ENCODE measurements around the gene PRKCZ.
"Not testable (repeated sequence)": the region's sequence is repeated elsewhere in the genome, so short reads cannot be mapped to it uniquely, and the experiment has no call there.

PRKCZ gene

DNA sequence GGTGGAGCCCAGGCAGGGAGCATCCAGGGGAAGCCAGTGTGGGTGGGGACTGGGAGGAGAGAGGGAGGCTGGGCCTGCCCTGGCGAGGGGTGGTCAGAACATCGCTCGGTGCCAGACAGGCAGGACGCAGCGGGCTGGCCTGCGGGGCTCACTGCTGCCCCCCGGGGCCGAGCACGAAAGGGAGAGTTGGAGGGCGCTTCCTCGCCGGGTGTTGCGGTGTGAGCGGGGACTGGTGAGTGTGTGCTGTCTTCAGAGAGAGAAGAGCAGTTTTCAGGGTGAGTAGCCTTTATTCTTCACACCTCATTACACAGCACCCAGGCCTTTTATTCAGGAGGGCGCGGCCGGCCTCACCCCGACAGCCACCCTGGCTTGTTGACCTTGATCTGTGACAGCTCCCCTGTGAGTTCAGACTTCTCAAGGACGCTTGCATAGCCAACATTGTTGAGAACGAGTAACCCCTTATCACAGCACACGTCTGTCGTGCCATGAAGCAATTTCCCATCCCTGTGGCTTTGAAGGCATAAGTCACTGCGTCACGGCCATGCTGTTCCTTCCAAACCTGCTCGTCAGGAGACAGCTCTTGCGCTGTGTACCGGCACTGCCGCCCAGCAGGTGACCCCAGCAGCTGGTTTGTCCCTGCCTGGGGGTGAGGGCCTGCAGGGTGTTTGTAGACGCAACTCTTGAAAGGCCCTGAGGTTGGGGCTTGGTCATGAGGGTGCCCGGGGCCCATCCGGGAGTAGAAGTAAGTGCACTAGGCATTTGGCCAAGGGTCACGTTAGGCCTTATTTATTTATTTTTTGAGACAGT lies 54.6 kb downstream of the PRKCZ start:
- DNase-seq: no peak

DNA sequence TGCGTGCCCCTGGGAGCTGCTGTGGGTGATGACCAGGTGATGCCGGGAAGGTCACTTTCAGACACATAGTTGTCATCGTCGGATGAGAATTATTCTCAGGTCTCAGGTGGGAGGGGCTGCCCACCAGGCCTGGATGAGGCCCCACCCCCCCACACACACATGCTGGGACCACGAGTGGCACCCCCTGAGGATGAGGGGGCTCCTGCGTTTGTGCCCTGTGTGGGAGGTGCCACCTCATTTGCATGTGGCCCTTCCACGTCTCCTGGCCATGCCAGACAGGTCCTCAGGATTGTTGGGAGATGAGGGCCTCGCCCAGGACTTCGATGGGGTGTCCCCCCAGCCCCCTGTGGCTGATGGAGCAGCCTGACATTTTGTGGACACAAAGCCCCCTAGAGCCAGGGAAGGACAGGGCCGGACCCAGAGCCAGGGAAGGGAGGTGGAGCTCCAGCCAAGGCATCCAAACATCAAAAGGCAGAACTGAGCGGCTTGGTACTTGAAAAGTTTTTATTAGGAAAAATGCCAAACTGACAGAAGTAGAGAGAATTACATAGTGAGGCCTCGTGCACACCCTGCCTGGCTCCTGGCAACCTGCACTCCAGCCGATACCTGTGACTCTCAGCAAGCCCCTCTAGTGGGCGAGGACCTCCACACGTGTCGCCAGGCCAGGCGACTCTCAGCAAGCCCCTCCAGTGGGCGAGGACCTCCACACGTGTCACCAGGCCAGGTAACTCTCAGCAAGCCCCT lies 55.7 kb downstream of the PRKCZ start:
- DNase-seq: no peak

DNA sequence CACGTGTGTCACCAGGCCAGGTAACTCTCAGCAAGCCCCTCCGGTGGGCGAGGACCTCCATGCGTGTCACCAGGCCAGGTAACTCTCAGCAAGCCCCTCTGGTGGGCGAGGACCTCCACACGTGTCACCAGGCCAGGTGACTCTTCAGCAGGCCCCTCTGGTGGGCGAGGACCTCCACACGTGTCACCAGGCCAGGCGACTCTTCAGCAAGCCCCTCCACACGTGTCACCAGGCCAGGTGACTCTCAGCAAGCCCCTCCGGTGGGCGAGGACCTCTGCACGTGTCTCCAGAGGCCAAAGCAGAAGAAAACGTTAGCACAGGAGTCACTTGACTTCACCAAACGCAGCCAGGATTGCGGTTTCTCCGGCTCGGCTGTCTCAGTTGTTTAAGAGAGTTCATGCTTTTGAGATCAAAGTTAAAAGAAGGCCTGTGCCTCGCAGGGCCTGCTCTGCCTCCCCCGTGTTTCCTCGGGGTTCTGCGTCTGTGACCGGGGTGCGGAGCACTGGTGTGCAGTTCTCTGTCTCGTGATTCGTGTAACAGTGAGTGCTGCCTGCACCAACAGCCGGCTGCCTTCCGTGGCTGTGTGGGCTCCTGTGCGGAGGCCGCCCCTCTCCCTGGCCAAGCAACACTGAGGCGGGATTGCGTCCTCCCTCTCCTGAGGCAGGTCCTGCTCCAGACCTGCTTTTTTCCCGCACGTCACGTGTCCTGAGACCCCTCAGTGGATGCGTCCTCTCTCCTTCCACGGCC lies 56.6 kb downstream of the PRKCZ start:
- no peak for DNase-seq

GRCh38 chr1:2107586-2108212 lies 57.5 kb downstream of the PRKCZ start:
- no peak for DNase-seq

DNA sequence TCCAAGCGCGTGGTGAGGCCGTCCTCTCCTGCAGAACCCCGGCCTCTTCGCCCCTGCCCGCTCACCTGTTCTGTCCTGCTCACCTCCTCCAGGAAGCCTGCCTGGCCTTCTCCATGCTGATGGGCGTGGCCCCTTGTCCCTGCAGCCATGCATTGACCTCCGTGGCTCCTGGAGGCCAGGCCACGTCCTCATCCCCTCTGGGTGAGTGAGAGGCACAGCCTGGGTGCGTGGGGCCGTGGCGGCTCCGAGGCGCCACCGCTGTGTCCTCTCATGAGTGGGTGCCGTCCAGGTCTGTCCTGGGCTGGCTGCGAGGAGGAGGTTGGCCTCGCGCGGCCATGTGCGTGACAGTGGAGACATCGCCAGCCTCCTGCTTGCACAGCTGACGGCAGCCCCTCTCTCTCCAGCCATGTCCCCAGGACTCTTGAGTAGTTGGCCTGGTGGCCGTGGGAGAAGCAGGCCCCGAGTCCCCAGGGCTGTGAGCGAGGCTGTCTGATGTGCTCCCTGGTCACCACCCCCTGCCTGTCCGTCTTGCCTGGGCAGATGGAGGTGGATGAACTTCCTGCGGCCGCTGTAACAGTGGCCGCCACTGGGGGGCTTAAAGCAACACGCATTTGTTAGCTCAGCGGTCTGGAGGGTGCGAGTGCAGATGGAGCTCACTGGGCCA lies 58.1 kb downstream of the PRKCZ start:
- no peak for DNase-seq

- no peak for DNase-seq
Measured at GRCh38 chr1:2108877-2109580, 58.8 kb downstream of the PRKCZ start.

DNA sequence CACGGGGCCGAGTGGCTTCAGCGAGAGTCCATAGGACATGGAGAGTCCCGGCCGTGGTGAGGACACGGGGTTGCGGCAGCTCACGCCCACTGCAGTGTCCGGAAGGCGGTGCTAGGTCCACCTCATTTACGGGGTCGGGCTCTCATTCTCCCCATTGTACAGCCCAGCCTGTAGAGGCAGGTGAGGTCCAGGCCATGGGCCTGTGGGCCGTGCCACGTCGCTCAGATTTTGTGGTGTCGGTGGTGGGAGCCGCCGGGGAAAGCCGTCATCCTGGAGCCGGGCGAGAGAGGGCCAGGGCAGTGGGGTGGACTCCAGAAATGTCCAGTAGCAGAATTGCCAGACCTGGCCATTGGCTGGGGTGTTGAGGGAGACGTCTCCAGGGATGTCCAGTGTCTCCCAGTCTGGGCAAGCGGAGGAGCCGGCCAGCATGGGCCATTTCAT lies 59.4 kb downstream of the PRKCZ start:
- no peak for DNase-seq

GRCh38 chr1:2110191-2110737 lies 60.1 kb downstream of the PRKCZ start:
- DNase-seq: no peak

GRCh38 chr1:2110738-2111673 lies 60.8 kb downstream of the PRKCZ start:
- no peak for DNase-seq

DNA sequence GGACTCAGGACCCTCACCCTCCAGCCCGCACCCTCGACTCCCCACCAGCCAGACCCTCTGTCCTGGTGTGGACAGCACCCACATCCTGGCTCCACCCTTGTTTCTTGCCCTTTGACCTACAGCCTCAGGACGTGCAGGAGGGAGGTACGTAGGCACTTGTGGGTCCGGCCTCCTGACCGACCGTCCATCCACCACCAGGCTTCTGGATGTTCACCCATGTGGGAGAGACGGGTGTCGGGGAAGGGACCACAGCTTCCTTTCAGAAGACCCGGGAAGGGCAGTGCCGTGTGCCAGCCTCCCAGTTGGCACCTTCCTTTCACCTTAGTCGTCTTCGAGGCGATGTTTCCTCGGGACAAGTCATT lies 61.4 kb downstream of the PRKCZ start:
- no peak for DNase-seq

DNA sequence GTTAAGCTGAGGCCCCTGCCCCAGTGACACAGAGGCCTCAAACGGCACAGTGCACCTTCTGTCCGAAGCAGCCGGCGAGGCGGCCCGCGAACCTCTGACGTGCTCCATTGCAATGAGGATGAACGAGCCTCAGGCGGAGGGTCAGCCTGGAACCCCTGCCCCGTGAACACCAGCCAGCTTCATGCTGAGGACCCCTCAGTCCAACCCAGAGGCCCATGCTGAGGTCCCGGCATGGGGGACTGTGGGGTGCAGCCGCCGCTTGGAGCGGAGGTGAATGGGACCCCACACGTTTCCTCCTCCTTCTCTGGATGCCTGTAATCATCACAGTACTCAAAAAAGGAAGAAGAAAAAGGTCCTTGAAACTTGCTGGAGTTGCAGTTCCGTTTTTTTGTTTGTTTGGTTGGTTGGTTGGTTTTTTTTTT lies 62.1 kb downstream of the PRKCZ start:
- DNase-seq: no peak

- DNase-seq: no peak
Measured at GRCh38 chr1:2113620-2114135, 63.5 kb downstream of the PRKCZ start.

DNA sequence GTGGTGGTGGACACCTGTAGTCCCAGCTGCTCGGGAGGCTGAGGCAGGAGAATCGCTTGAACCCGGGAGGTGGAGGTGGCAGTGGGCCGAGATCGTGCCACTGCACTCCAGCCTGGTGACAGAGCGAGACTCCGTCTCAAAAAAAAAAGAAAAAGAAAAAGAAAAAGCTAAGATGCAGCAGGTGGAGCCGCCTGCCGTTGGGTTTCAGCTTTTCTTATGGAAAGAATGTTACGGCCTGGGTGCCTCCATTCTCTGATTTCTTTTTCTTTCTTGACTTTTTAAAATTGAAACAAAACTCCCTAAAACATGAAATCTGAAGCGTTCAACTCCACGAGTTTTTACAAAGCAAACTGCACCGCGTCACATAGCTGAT lies 64.4 kb downstream of the PRKCZ start:
- DNase-seq: not testable (repeated sequence)

GRCh38 chr1:2115008-2115641 lies 64.9 kb downstream of the PRKCZ start:
- no peak for DNase-seq

DNA sequence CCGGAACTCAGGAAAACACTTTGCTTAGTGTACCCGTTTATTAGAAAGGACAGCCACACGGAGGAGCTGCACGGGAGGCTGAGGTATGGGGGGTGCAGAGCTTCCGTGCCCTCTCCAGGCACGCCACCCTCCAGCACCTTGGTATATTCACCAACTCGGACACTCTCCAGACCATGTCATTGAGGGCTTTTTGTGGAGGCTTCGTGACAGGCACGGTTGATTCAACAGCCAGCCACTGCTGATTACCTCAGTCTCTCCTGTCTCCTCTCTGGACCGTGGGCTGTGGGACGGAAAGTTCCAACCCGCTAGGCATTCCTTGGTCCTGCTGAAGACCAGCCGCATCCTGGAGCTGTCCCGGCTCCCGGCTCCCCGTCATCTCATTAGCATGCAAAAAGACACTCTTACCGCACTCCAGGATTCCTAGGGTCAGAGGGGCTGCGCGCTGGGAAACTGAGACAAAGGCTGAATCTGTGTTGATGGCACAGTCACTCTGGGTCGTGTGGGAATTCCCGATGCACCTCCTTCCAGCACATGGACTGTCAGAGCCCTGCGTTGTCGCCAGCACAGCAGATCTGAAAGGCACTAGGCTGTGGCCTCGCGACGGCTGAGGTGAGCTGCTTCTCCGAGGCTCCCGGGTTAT lies 65.6 kb downstream of the PRKCZ start:
- DNase-seq: no peak

GRCh38 chr1:2119886-2120285 lies 69.7 kb downstream of the PRKCZ start:
- no peak for DNase-seq

DNA sequence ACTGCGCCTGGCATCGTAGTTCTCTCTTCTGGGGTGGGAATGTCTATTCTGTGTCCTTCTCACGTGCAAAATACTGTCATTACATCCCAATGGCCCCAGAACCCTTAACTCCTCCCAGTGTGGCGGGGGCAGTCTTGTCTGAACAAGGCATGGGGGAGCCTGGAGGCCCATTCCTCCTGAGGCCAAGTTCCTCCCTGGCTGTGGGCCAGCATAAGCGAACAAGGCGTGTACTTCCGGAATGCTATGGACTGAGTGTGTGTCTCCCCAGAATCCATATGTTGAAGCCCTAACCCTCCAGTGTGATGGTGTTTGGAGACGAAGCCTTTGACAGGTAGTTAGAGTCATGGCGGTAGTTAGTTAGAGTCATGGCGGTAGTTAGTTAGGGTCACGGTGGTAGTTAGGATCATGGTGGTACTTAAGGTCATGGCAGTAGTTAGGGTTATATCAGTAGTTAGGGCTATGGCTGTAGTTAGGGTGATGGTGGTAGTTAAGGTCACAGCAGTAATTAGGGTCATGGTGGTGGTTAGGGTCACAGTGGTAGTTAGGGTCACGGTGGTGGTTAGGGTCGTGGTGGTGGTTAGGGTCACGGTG lies 71.0 kb downstream of the PRKCZ start:
- DNase-seq: no peak

DNA sequence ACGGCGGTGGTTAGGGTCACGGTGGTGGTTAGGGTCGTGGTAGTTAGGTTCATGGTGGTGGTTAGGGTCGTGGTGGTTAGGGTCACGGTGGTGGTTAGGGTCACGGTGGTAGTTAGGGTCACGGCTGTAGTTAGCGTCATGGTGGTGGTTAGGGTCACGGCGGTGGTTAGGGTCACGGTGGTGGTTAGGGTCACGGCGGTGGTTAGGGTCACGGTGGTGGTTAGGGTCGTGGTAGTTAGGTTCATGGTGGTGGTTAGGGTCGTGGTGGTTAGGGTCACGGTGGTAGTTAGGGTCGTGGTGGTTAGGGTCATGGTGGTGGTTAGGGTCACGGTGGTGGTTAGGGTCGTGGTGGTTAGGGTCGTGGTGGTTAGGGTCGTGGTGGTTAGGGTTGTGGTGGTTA lies 71.6 kb downstream of the PRKCZ start:
- not testable (repeated sequence) for DNase-seq

All from GDM1 (cell line).